Uterus (tissue), 4 donors: ENCODE measurements around the gene DNHD1. TPM values are rescaled to one million over a fixed set of nuclear protein-coding genes. Genes with fewer than 3 reads are reported as not detected.

ENCODE experiments used
- DNase-seq, 2 donors: peaks; one replicate each; pipeline ENCODE4 v3.0.0-alpha.2; 2019 to 2020
- H3K27ac ChIP-seq, 2 donors: fragments of 200-600 bp; sonication (generic); 1 replicate in 1 of 2; 2 replicates in 1 of 2; pipeline ENCODE4 v1.5.1; 2016 to 2018
- H3K27me3 ChIP-seq, 2 donors: fragments of 200-600 bp; sonication (generic); one replicate each; pipeline ENCODE4 v1.5.1; 2018 to 2019; ENCODE audit warnings: control low read depth in 1 of 2
- H3K36me3 ChIP-seq, 2 donors: fragments of 200-600 bp; sonication (generic); one replicate each; pipeline ENCODE4 v1.5.1; 2019; ENCODE audit warnings: control low read depth in 1 of 2
- H3K4me1 ChIP-seq, 2 donors: fragments of 200-600 bp; sonication (generic); one replicate each; pipeline ENCODE4 v1.5.1; 2018 to 2019; ENCODE audit warnings: control low read depth in 1 of 2
- H3K4me3 ChIP-seq, 2 donors: fragments of 200-600 bp; sonication (generic); 1 replicate in 1 of 2; 2 replicates in 1 of 2; pipeline ENCODE4 v1.5.1; 2018 to 2019; ENCODE audit warnings: mild to moderate bottlenecking in 1 of 2
- H3K9me3 ChIP-seq, 2 donors: fragments of 200-600 bp; sonication (generic); one replicate each; pipeline ENCODE4 v1.5.1; 2019; ENCODE audit warnings: control low read depth in 1 of 2
- POLR2A ChIP-seq, 2 donors: fragments of 450-650 bp; IDR thresholded peaks; one replicate each; pipeline ENCODE4 v1.6.1; 2016; ENCODE audit warnings: antibody characterized with exemption in 2 of 2, mild to moderate bottlenecking in 1 of 2, moderate library complexity in 1 of 2
- intact Hi-C: fragments of 100-400 bp; cut with DNase I; formaldehyde crosslinking; loops from one replicate; pipeline ENCODE4 v1.15.1; 2023; ENCODE audit warnings: low total_unique reads
- total RNA-seq, 4 donors: library from RNA; depleted of rRNA in 3 of 4; stranded (reverse); fragments of >200 nt in 3 of 4; gene quantifications; one replicate each; pipeline versions ENCODE4 v1.1.0 to v1.2.4, GENCODE V29; 2014 to 2023
- TF ChIP-seq, protein P1 (sequence below), 4 experiments: fragments of 200-600 bp in 2 of 4; fragments of 450-650 bp in 2 of 4; sonication (generic) in 2 of 4; IDR thresholded peaks; one replicate each; pipeline ENCODE4 v1.5.1; 2016 to 2019; ENCODE audit warnings: antibody characterized with exemption in 4 of 4, mild to moderate bottlenecking in 2 of 4, moderate library complexity in 1 of 4
- donor health status: DM: yes; HTN: yes; CAD: no.

The DNHD1 gene
- total RNA-seq, 4 donors from 2014 or later, result 9.4 to 32.5 (median 22.5) TPM

- no peak overlapping the region for H3K4me3 ChIP-seq
- H3K4me1 ChIP-seq, result peaks cover 0 to 5% of the 10 kb centered on the region in 2 donors
- no peaks in the 10 kb centered on the region for H3K27me3 ChIP-seq
- no peak for TF ChIP-seq POLR2A (IDR thresholded peaks at IDR 0.05)
- TF ChIP-seq, protein P1, sequence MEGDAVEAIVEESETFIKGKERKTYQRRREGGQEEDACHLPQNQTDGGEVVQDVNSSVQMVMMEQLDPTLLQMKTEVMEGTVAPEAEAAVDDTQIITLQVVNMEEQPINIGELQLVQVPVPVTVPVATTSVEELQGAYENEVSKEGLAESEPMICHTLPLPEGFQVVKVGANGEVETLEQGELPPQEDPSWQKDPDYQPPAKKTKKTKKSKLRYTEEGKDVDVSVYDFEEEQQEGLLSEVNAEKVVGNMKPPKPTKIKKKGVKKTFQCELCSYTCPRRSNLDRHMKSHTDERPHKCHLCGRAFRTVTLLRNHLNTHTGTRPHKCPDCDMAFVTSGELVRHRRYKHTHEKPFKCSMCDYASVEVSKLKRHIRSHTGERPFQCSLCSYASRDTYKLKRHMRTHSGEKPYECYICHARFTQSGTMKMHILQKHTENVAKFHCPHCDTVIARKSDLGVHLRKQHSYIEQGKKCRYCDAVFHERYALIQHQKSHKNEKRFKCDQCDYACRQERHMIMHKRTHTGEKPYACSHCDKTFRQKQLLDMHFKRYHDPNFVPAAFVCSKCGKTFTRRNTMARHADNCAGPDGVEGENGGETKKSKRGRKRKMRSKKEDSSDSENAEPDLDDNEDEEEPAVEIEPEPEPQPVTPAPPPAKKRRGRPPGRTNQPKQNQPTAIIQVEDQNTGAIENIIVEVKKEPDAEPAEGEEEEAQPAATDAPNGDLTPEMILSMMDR (IDR thresholded peaks at IDR 0.05), result no peak
- no peaks in the 10 kb centered on the region for H3K9me3 ChIP-seq
- no peak overlapping the region for H3K27ac ChIP-seq
- intact Hi-C loops, result no loop called here
- no peak for DNase-seq
- no peaks in the 10 kb centered on the region for H3K36me3 ChIP-seq
Observed at GRCh38 chr11:6553634-6554033, 56.6 kb downstream of the DNHD1 start.

GRCh38 chr11:6554828-6555706 is 58.0 kb downstream of the DNHD1 start:
- Histone ChIP-seq H3K36me3 (no peaks in the 10 kb centered on the region), H3K27ac (no peak overlapping the region), H3K4me1 (peaks cover 0 to 5% of the 10 kb centered on the region in 2 donors), H3K27me3 (no peaks in the 10 kb centered on the region), H3K4me3 (no peak overlapping the region), H3K9me3 (no peaks in the 10 kb centered on the region)
- intact Hi-C loops, result no loop called here
- no peak for TF ChIP-seq POLR2A (IDR thresholded peaks at IDR 0.05)
- TF ChIP-seq, protein P1 (IDR thresholded peaks at IDR 0.05), result no peak
- no peak for DNase-seq

DNA sequence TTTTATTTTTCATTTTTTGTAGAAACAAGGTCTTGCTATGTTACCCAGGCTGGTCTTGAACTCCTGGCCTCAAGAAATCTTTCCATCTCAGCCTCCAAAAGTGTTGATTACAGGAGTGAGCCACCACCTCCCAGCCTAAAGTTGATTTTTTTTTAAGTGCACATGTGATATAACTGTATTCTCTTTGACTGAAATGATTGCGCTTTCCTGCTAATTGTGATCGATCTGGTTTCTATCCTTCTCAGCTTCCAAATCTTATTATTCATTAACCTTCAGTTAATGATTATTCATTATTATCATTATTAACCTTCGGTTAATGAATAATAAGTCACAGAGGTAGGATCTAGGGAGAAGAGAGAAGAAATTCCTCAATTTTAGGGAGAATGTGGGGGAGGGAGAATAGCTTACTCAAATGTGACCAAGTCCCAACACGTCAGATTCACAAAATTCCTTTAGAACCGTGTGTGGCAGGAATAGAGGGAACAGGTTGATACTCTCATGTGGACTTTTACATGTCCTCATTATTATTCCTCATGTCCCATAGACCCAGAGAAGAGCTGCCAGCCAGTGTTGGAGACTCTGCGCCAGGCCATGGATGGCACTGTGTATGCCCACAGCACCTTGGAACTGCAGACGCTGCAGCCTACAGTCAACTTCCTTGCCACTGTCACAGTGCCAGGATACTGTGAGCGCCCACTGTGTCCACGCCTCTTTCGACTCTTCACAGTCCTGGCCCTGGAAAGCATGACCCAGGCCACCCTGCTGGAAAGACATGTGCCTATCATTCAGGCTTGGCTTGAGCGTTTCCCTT is 59.3 kb downstream of the DNHD1 start:
- intact Hi-C loops, result no loop called here
- DNase-seq, result no peak
- no peak overlapping the region for H3K27ac ChIP-seq
- no peaks in the 10 kb centered on the region for H3K27me3 ChIP-seq
- TF ChIP-seq, protein P1 (IDR thresholded peaks at IDR 0.05), result no peak
- TF ChIP-seq POLR2A (IDR thresholded peaks at IDR 0.05), result no peak
- no peaks in the 10 kb centered on the region for H3K9me3 ChIP-seq
- H3K36me3 ChIP-seq, result no peaks in the 10 kb centered on the region
- no peak overlapping the region for H3K4me3 ChIP-seq
- H3K4me1 ChIP-seq, result peaks cover 0 to 5% of the 10 kb centered on the region in 2 donors

- Histone ChIP-seq H3K27me3 (no peaks in the 10 kb centered on the region), H3K36me3 (no peaks in the 10 kb centered on the region), H3K9me3 (no peaks in the 10 kb centered on the region), H3K27ac (no peak overlapping the region), H3K4me1 (peaks cover 0 to 5% of the 10 kb centered on the region in 2 donors), H3K4me3 (no peak overlapping the region)
- intact Hi-C loops, result no loop called here
- no peak for TF ChIP-seq POLR2A (IDR thresholded peaks at IDR 0.05)
- TF ChIP-seq, protein P1 (IDR thresholded peaks at IDR 0.05), result no peak
- no peak for DNase-seq
Observed at GRCh38 chr11:6557063-6557462, 60.0 kb downstream of the DNHD1 start.
